MCF 10A (cell line): Measurements from ENCODE around the gene MS4A15. TPM values are rescaled to one million over a fixed set of nuclear protein-coding genes. Genes with fewer than 3 reads are reported as not detected.
"Not testable (repeated sequence)": the region's sequence is repeated elsewhere in the genome, so short reads cannot be mapped to it uniquely, and the experiment has no call there.

Source experiments
- BruUV-seq: library from RNA; stranded (reverse); fragments of 400-500 nt; replicated peaks from 2 replicates; lab custom pipeline; 2021; lab: Mats Ljungman, UMichigan
- CTCF ChIA-PET: fragments of 300-600 bp; sonication (Branson Sonifier 250); formaldehyde crosslinking; extraction: SDS; loops from one replicate; lab custom pipeline; 2021; ENCODE audit warnings: antibody characterized with exemption, inconsistent platforms; lab: Yijun Ruan, JAX
- POLR2A ChIA-PET: fragments of 300-600, 350-650 bp; sonication (Branson Sonifier 250); formaldehyde crosslinking; extraction: SDS; loops from one replicate; lab custom pipeline; 2020; ENCODE audit warnings: antibody characterized with exemption, inconsistent platforms; lab: Yijun Ruan, JAX
- DNase-seq: peaks from one replicate; pipeline ENCODE4 v3.0.0-alpha.2; 2018; ENCODE audit not compliant: unreplicated experiment
- H3K27ac Mint-ChIP-seq: one replicate; pipeline ENCODE4 v1.8.0; 2022; ENCODE audit warnings: mild to moderate bottlenecking, low read depth, mixed read lengths; ENCODE audit not compliant: unreplicated experiment
- H3K27me3 Mint-ChIP-seq: one replicate; pipeline ENCODE4 v1.8.0; 2022; ENCODE audit warnings: mixed read lengths; ENCODE audit not compliant: insufficient read depth, unreplicated experiment
- H3K36me3 Mint-ChIP-seq: one replicate; pipeline ENCODE4 v1.8.0; 2022; ENCODE audit warnings: mild to moderate bottlenecking, moderate library complexity, mixed read lengths; ENCODE audit not compliant: insufficient read depth, unreplicated experiment
- H3K4me1 Mint-ChIP-seq: one replicate; pipeline ENCODE4 v1.8.0; 2022; ENCODE audit warnings: mixed read lengths; ENCODE audit not compliant: insufficient read depth, unreplicated experiment
- H3K4me3 Mint-ChIP-seq: one replicate; pipeline ENCODE4 v1.8.0; 2022; ENCODE audit warnings: mild to moderate bottlenecking, moderate library complexity, mixed read lengths; ENCODE audit not compliant: unreplicated experiment
- H3K9me3 Mint-ChIP-seq: one replicate; pipeline ENCODE4 v1.8.0; 2022; ENCODE audit warnings: mixed read lengths; ENCODE audit not compliant: unreplicated experiment
- CTCF ChIP-seq: fragments of 200-600 bp; IDR thresholded peaks from one replicate; pipeline ENCODE4 v1.8.0; 2022; ENCODE audit warnings: antibody characterized with exemption, mild to moderate bottlenecking; ENCODE audit not compliant: unreplicated experiment
- intact Hi-C: fragments of 100-400 bp; cut with micrococcal nuclease; formaldehyde crosslinking; loops from 2 replicates; pipeline ENCODE4 v1.14.1; 2022
- total RNA-seq: library from RNA; stranded (reverse); gene quantifications from 2 replicates; pipeline ENCODE4 v1.2.3, GENCODE V29; 2022

Gene MS4A15
- total RNA-seq, 1 experiment from 2014 or later = not detected

GRCh38 chr11:60750911-60751310 lies 5.8 kb upstream of the MS4A15 start:
- ChIA-PET CTCF (interaction anchor here (0.6 to 0.7 kb wide), 2 partner anchors 10 to 25 kb away, joined by 3 read pairs; no protein-coding TSS in a partner anchor), POLR2A (no interaction called here)
- Mint-ChIP-seq H3K4me1 (no peaks in the 10 kb centered on the region), H3K4me3 (no peak overlapping the region), H3K36me3 (no peaks in the 10 kb centered on the region), H3K27ac (no peak overlapping the region), H3K27me3 (peaks cover 29% of the 10 kb centered on the region), H3K9me3 (peaks cover 8% of the 10 kb centered on the region)
- no TSS peak for BruUV-seq
- intact Hi-C loops = no loop called here
- no peak for DNase-seq
- no peak for TF ChIP-seq CTCF

- no peaks in the 10 kb centered on the region for H3K9me3 Mint-ChIP-seq
- no peak overlapping the region for H3K4me3 Mint-ChIP-seq
- no peaks in the 10 kb centered on the region for H3K4me1 Mint-ChIP-seq
- ChIA-PET CTCF (interaction anchor here (0.6 to 2.0 kb wide), 2 partner anchors 9 to 30 kb away, joined by 3 to 12 read pairs; no protein-coding TSS in a partner anchor), POLR2A (no interaction called here)
- intact Hi-C loops = no loop called here
- H3K27ac Mint-ChIP-seq = no peak overlapping the region
- H3K36me3 Mint-ChIP-seq = no peaks in the 10 kb centered on the region
- no peak for TF ChIP-seq CTCF
- BruUV-seq = no TSS peak
- DNase-seq = no peak
- H3K27me3 Mint-ChIP-seq = peaks cover 22% of the 10 kb centered on the region
Measured at GRCh38 chr11:60753309-60753708, 3.4 kb upstream of the MS4A15 start.

- Mint-ChIP-seq H3K4me3 (no peak overlapping the region), H3K27me3 (peaks cover 38% of the 10 kb centered on the region), H3K4me1 (no peaks in the 10 kb centered on the region), H3K36me3 (no peaks in the 10 kb centered on the region), H3K9me3 (no peaks in the 10 kb centered on the region), H3K27ac (no peak overlapping the region)
- BruUV-seq = no TSS peak
- ChIA-PET CTCF (interaction anchor here (0.6 to 2.0 kb wide), 2 partner anchors 8 to 64 kb away, joined by 4 to 12 read pairs; no protein-coding TSS in a partner anchor), POLR2A (no interaction called here)
- no peak for DNase-seq
- intact Hi-C loops = no loop called here
- no peak for TF ChIP-seq CTCF
Measured at GRCh38 chr11:60754887-60755286, 1.8 kb upstream of the MS4A15 start.

- no peak for DNase-seq
- CTCF ChIA-PET = interaction anchor here (0.9 to 1.6 kb wide), 5 partner anchors 8 to 394 kb away, joined by 3 to 6 read pairs (median 3); no protein-coding TSS in a partner anchor
- Mint-ChIP-seq H3K4me3 (no peak overlapping the region), H3K4me1 (no peaks in the 10 kb centered on the region), H3K36me3 (no peaks in the 10 kb centered on the region), H3K27me3 (peaks cover 46% of the 10 kb centered on the region), H3K27ac (no peak overlapping the region), H3K9me3 (no peaks in the 10 kb centered on the region)
- intact Hi-C loops = loop anchor here (2.0 kb wide), 1 partner anchor 395 kb away; no protein-coding TSS in a partner anchor
- TF ChIP-seq CTCF = no peak
- no TSS peak for BruUV-seq
- POLR2A ChIA-PET = no interaction called here
Measured at GRCh38 chr11:60757231-60757800, 649 bp downstream of the MS4A15 start.

GRCh38 chr11:60758671-60759070 lies 2.0 kb downstream of the MS4A15 start:
- intact Hi-C loops, DNase-seq, H3K27ac Mint-ChIP-seq, H3K36me3 Mint-ChIP-seq, H3K4me3 Mint-ChIP-seq, POLR2A ChIA-PET, H3K4me1 Mint-ChIP-seq, BruUV-seq, H3K9me3 Mint-ChIP-seq: not testable (repeated sequence)
- CTCF ChIA-PET = interaction anchor here (0.7 to 1.4 kb wide), 3 partner anchors 8 to 576 kb away, joined by 3 to 4 read pairs (median 4); partner anchors contain the start of gene MS4A6A
- peaks cover 36% of the 10 kb centered on the region for H3K27me3 Mint-ChIP-seq

GRCh38 chr11:60759438-60760225 lies 3.0 kb downstream of the MS4A15 start:
- POLR2A ChIA-PET = interaction anchor here (1.3 kb wide), 1 partner anchor 154 kb away, joined by 4 read pairs; the partner anchor contains the start of gene TMEM109
- H3K4me3 Mint-ChIP-seq = not testable (repeated sequence)
- CTCF ChIA-PET = interaction anchor here (1.4 kb wide), 1 partner anchor 10 kb away, joined by 4 read pairs; no protein-coding TSS in a partner anchor

More at GRCh38 chr11:60759438-60760225, 3.0 kb downstream of the MS4A15 start:
- BruUV-seq, intact Hi-C loops, DNase-seq, H3K4me1 Mint-ChIP-seq, H3K9me3 Mint-ChIP-seq, H3K27ac Mint-ChIP-seq, H3K36me3 Mint-ChIP-seq: not testable (repeated sequence)
- peaks cover 36% of the 10 kb centered on the region for H3K27me3 Mint-ChIP-seq
